Measurements from ENCODE around the gene SLC44A1. TPM values are rescaled to one million over a fixed set of nuclear protein-coding genes. Genes with fewer than 3 reads are reported as not detected.
"Not testable (repeated sequence)": the region's sequence is repeated elsewhere in the genome, so short reads cannot be mapped to it uniquely, and the experiment has no call there.

The SLC44A1 gene
- total RNA-seq, 1 donor from 2014 or later: 48.7 TPM

- H3K27ac Mint-ChIP-seq: no peak overlapping the region
- peaks cover 36% of the 10 kb centered on the region for H3K4me1 Mint-ChIP-seq (ENCODE audit: low read depth)
- H3K4me3 Mint-ChIP-seq (ENCODE audit: low read depth): no peak overlapping the region
- no peaks in the 10 kb centered on the region for H3K9me3 Mint-ChIP-seq (ENCODE audit: low read depth)
- TF ChIP-seq CTCF (IDR thresholded peaks at IDR 0.05; ENCODE audit: unreplicated experiment): no peak
- H3K36me3 Mint-ChIP-seq (ENCODE audit: insufficient read depth): no peaks in the 10 kb centered on the region
- DNase-seq (ENCODE audit: low spot score, unreplicated experiment): no peak
- no peaks in the 10 kb centered on the region for H3K27me3 Mint-ChIP-seq
These were observed 7.9 kb downstream of the SLC44A1 start for GRCh38 chr9:105252405-105252756.

- no peak for DNase-seq (ENCODE audit: low spot score, unreplicated experiment)
- H3K27ac Mint-ChIP-seq: peak overlapping the region; percentile 18
- TF ChIP-seq CTCF (IDR thresholded peaks at IDR 0.05; ENCODE audit: unreplicated experiment): no peak
These were observed 9.8 kb downstream of the SLC44A1 start for GRCh38 chr9:105254226-105254625.

GRCh38 chr9:105255421-105255820, 11.0 kb downstream of the SLC44A1 start:
- no peaks in the 10 kb centered on the region for H3K9me3 Mint-ChIP-seq (ENCODE audit: low read depth)

More at GRCh38 chr9:105254226-105254625, 9.8 kb downstream of the SLC44A1 start:
- H3K27me3 Mint-ChIP-seq: no peaks in the 10 kb centered on the region
- H3K4me1 Mint-ChIP-seq (ENCODE audit: low read depth): peaks cover 37% of the 10 kb centered on the region
- no peak overlapping the region for H3K4me3 Mint-ChIP-seq (ENCODE audit: low read depth)
- no peaks in the 10 kb centered on the region for H3K36me3 Mint-ChIP-seq (ENCODE audit: insufficient read depth)
- H3K9me3 Mint-ChIP-seq (ENCODE audit: low read depth): no peaks in the 10 kb centered on the region

GRCh38 chr9:105256569-105256968, 12.1 kb downstream of the SLC44A1 start:
- H3K36me3 Mint-ChIP-seq (ENCODE audit: insufficient read depth); H3K4me3 Mint-ChIP-seq (ENCODE audit: low read depth); H3K9me3 Mint-ChIP-seq (ENCODE audit: low read depth); H3K27ac Mint-ChIP-seq; DNase-seq (ENCODE audit: low spot score, unreplicated experiment); H3K27me3 Mint-ChIP-seq: not testable (repeated sequence)
- peaks cover 42% of the 10 kb centered on the region for H3K4me1 Mint-ChIP-seq (ENCODE audit: low read depth)

More at GRCh38 chr9:105255421-105255820, 11.0 kb downstream of the SLC44A1 start:
- Mint-ChIP-seq H3K36me3 (ENCODE audit: insufficient read depth) (no peaks in the 10 kb centered on the region), H3K27me3 (no peaks in the 10 kb centered on the region), H3K4me1 (ENCODE audit: low read depth) (peaks cover 46% of the 10 kb centered on the region), H3K4me3 (ENCODE audit: low read depth) (no peak overlapping the region), H3K27ac (no peak overlapping the region)
- no peak for DNase-seq (ENCODE audit: low spot score, unreplicated experiment)
- no peak for TF ChIP-seq CTCF (IDR thresholded peaks at IDR 0.05; ENCODE audit: unreplicated experiment)

GRCh38 chr9:105257809-105258208, 13.4 kb downstream of the SLC44A1 start:
- no peaks in the 10 kb centered on the region for H3K9me3 Mint-ChIP-seq (ENCODE audit: low read depth)
- no peak for DNase-seq (ENCODE audit: low spot score, unreplicated experiment)
- peaks cover 35% of the 10 kb centered on the region for H3K4me1 Mint-ChIP-seq (ENCODE audit: low read depth)
- H3K27ac Mint-ChIP-seq: peak overlapping the region; percentile 6
- peaks cover 1% of the 10 kb centered on the region for H3K36me3 Mint-ChIP-seq (ENCODE audit: insufficient read depth)
- H3K27me3 Mint-ChIP-seq: no peaks in the 10 kb centered on the region
- TF ChIP-seq CTCF (IDR thresholded peaks at IDR 0.05; ENCODE audit: unreplicated experiment): no peak
- H3K4me3 Mint-ChIP-seq (ENCODE audit: low read depth): no peak overlapping the region

GRCh38 chr9:105258225-105258737, 13.8 kb downstream of the SLC44A1 start:
- Mint-ChIP-seq H3K27me3 (no peaks in the 10 kb centered on the region), H3K36me3 (ENCODE audit: insufficient read depth) (peaks cover 1% of the 10 kb centered on the region), H3K4me3 (ENCODE audit: low read depth) (no peak overlapping the region), H3K9me3 (ENCODE audit: low read depth) (no peaks in the 10 kb centered on the region), H3K27ac (no peak overlapping the region), H3K4me1 (ENCODE audit: low read depth) (peaks cover 39% of the 10 kb centered on the region)
- no peak for DNase-seq (ENCODE audit: low spot score, unreplicated experiment)
- no peak for TF ChIP-seq CTCF (IDR thresholded peaks at IDR 0.05; ENCODE audit: unreplicated experiment)
